Neural crest cell (in vitro differentiated cells): ENCODE measurements around the gene FBXO33. TPM values are rescaled to one million over a fixed set of nuclear protein-coding genes. Genes with fewer than 3 reads are reported as not detected.
"Not testable (repeated sequence)": the region's sequence is repeated elsewhere in the genome, so short reads cannot be mapped to it uniquely, and the experiment has no call there.

Experiments
- DNase-seq: peaks from one replicate; pipeline ENCODE4 v3.0.0; 2021; ENCODE audit warnings: low read depth, mixed read lengths, low spot score
- H3K27ac Mint-ChIP-seq: one replicate; pipeline ENCODE4 v1.8.0; 2021; ENCODE audit warnings: mild to moderate bottlenecking, mixed read lengths; ENCODE audit not compliant: unreplicated experiment
- H3K27me3 Mint-ChIP-seq: 2 replicates; pipeline ENCODE4 v1.8.0; 2021; ENCODE audit warnings: low read depth, mild to moderate bottlenecking, mixed read lengths
- H3K36me3 Mint-ChIP-seq: 2 replicates; pipeline ENCODE4 v1.8.0; 2021; ENCODE audit warnings: low read depth, mild to moderate bottlenecking, mixed read lengths
- H3K4me1 Mint-ChIP-seq: 2 replicates; pipeline ENCODE4 v1.8.0; 2021; ENCODE audit warnings: mixed read lengths
- H3K4me3 Mint-ChIP-seq: one replicate; pipeline ENCODE4 v1.8.0; 2021; ENCODE audit warnings: mild to moderate bottlenecking, mixed read lengths
- H3K9me3 Mint-ChIP-seq: 2 replicates; pipeline ENCODE4 v1.8.0; 2021; ENCODE audit warnings: mixed read lengths
- total RNA-seq: library from RNA; stranded (reverse); gene quantifications from 2 replicates; pipeline ENCODE4 v1.2.1, GENCODE V29; 2021
- TF ChIP-seq, protein P1 (sequence below): fragments of 200-600 bp; sonication (generic); conservative IDR thresholded peaks from 2 replicates; pipeline ENCODE4 v1.5.0; 2021; ENCODE audit warnings: antibody characterized with exemption, mild to moderate bottlenecking

FBXO33 gene
- total RNA-seq, 1 donor from 2014 or later = 8.9 TPM

DNA sequence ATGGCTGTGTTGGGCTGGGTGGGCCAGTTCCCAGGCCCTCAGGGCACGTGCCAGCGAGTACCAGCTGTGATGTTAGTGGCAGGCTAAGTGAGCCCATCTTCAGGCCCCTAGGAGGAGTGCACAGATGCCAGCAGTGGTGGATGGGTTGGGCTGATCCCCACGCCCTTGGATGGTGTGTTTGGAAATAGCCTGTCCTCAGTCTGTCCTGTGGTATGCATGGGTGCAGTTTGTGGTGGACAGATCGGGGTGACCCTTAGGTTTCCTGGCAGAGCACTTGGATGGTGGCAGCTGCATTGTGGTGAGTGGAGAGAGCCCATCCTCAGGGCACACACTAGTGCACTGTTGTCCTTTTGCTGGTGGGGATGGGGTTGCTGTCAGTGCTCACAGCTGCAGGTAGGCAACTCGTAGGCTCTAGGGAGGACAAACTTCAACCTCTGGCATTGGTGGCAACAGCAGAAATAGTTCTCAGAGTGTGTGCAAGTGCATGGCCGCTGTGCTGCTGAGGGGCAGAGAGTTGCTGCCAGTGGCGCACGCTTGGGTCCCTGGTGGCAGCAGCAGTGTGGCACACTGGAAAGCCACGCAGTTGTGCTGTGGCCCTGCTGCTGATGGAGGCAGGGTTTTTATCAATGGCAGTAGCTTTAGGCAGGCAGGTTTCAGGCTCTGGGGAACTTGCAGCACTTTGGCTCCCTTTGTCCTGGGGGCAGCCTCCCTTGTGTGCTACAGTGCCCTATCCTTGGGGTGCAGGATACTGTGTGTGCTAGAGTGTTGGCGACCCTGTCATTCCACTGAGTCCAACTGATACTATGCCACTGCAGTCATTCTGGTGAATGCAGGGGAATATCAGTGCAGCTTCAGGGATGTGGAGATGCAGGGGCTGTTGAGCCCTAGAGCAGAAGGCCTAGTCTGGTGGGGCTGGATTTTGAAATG, 65.5 kb downstream of the FBXO33 start:
- Mint-ChIP-seq H3K4me3 (no peak overlapping the region), H3K27me3 (no peaks in the 10 kb centered on the region), H3K4me1 (peaks cover 22% of the 10 kb centered on the region), H3K36me3 (peaks cover 20% of the 10 kb centered on the region), H3K27ac (peak overlapping the region; percentile 46), H3K9me3 (no peaks in the 10 kb centered on the region)
- TF ChIP-seq, protein P1, sequence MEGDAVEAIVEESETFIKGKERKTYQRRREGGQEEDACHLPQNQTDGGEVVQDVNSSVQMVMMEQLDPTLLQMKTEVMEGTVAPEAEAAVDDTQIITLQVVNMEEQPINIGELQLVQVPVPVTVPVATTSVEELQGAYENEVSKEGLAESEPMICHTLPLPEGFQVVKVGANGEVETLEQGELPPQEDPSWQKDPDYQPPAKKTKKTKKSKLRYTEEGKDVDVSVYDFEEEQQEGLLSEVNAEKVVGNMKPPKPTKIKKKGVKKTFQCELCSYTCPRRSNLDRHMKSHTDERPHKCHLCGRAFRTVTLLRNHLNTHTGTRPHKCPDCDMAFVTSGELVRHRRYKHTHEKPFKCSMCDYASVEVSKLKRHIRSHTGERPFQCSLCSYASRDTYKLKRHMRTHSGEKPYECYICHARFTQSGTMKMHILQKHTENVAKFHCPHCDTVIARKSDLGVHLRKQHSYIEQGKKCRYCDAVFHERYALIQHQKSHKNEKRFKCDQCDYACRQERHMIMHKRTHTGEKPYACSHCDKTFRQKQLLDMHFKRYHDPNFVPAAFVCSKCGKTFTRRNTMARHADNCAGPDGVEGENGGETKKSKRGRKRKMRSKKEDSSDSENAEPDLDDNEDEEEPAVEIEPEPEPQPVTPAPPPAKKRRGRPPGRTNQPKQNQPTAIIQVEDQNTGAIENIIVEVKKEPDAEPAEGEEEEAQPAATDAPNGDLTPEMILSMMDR = no peak
- no peak for DNase-seq

DNA sequence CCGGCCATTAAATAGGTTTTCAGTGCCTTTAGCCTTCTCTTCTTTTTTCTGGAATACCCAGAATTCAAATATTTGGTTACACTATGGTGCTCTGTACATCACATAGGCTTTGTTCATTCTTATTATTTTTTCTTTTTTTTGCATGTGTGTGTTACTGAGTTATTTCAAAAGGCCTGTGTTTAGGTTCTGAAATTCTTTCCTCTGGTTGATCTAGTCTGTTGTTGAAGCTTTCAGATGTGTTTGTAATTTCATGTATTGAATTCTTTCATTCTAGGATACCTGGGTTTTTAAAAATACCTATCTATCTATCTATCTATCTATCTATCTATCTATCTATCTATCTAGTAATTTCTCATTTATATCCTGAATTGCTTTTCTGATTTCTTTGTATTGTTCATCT, 66.9 kb downstream of the FBXO33 start:
- Mint-ChIP-seq H3K27me3 (no peaks in the 10 kb centered on the region), H3K4me1 (peaks cover 22% of the 10 kb centered on the region), H3K27ac (no peak overlapping the region)

DNA sequence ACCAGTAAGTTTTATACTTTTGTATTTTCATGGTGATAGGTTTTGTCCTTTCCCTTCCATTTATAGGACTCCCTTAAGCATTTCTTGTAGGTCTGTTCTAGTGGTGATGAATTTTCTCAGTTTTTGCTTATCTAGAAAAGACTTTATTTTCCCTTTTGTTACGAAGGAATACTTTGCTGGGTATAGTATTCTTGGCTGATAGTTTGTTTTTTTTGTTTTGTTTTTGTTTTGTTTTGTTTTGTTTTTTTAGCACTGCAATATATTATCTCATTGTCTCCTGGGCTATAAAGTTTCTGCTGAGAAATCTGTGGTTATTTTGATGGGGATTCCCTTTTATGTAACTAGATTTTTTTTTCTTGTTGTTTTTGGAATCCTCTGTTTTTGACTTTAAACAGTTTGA, 67.7 kb downstream of the FBXO33 start:
- no peak for DNase-seq
- peaks cover 19% of the 10 kb centered on the region for H3K4me1 Mint-ChIP-seq
- H3K27me3 Mint-ChIP-seq = no peaks in the 10 kb centered on the region
- H3K36me3 Mint-ChIP-seq = peaks cover 37% of the 10 kb centered on the region
- TF ChIP-seq, protein P1 = no peak
- no peak overlapping the region for H3K4me3 Mint-ChIP-seq
- H3K27ac Mint-ChIP-seq = no peak overlapping the region
- no peaks in the 10 kb centered on the region for H3K9me3 Mint-ChIP-seq

More for the DNA sequence above, 66.9 kb downstream of the FBXO33 start:
- H3K9me3 Mint-ChIP-seq = no peaks in the 10 kb centered on the region
- peaks cover 29% of the 10 kb centered on the region for H3K36me3 Mint-ChIP-seq
- TF ChIP-seq, protein P1 = no peak
- H3K4me3 Mint-ChIP-seq = no peak overlapping the region
- DNase-seq = no peak

DNA sequence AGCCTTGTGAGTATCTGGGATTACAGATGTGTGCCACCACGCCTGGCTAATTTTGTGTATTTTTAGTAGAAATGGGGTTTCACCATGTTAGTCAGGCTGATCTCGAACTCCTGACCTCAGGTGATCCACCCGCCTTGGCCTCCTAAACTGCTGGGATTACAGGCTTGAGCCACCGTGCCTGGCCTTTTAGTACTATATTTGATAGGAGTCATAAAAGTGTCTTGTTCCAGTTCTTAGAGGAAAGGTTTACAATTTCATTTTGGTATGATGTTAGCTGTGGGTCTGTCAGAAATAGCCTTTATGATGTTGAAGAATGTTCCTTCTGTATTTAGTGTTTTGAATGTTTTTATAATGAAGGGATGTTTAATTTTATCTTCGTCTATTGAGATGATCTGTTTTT, 70.7 kb downstream of the FBXO33 start:
- not testable (repeated sequence) for H3K4me3 Mint-ChIP-seq, H3K9me3 Mint-ChIP-seq, H3K4me1 Mint-ChIP-seq, DNase-seq, H3K27me3 Mint-ChIP-seq, H3K27ac Mint-ChIP-seq
- peaks cover 53% of the 10 kb centered on the region for H3K36me3 Mint-ChIP-seq

DNA sequence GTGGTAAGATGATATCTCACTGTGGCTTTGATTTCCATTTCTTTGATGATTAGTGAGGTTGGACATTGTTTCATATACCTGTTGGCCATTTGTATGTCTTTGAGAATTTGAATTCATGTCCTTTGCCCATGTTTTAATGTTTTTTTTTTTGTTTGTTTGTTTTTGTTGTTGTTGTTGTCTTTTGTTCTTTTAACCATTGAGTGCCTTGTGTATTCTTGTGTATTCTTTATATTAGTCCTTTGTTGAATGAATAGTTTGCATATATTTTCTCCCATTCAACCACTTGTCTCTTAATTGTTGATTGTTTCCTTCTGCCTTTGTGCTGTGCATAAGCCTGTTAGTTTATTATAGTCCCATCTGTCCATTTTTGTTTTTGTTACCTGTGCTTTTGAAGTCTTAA, 71.9 kb downstream of the FBXO33 start:
- Mint-ChIP-seq H3K9me3 (peaks cover 7% of the 10 kb centered on the region), H3K4me3 (no peak overlapping the region), H3K27ac (no peak overlapping the region), H3K4me1 (no peaks in the 10 kb centered on the region), H3K36me3 (peaks cover 54% of the 10 kb centered on the region), H3K27me3 (no peaks in the 10 kb centered on the region)
- TF ChIP-seq, protein P1 = no peak
- DNase-seq = no peak

DNA sequence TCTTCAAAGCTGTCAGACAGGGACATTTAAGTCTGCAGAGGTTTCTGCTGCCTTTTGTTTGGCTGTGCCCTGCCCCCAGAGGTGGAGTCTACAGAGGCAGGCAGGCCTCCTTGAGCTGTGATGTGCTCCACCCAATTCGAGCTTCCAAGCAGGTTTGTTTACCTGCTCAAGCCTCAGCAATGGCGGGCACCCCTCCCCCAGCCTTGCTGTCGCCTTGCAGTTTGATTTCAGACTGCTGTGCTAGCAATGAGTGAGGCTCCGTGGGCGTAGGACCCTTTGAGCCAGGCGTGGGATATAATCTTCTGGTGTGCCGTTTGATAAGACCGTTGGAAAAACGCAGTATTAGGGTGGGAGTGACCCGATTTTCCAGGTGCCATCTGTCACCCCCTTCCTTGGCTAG, 73.2 kb downstream of the FBXO33 start:
- not testable (repeated sequence) for H3K27me3 Mint-ChIP-seq, H3K4me3 Mint-ChIP-seq, DNase-seq, H3K4me1 Mint-ChIP-seq, H3K27ac Mint-ChIP-seq, H3K9me3 Mint-ChIP-seq
- peaks cover 49% of the 10 kb centered on the region for H3K36me3 Mint-ChIP-seq
